Fibroblast of mammary gland (primary cell): ENCODE data around the gene METTL17.
"Not testable (repeated sequence)": the region's sequence is repeated elsewhere in the genome, so short reads cannot be mapped to it uniquely, and the experiment has no call there.

Source experiments
- DNase-seq: peaks from one replicate; pipeline ENCODE4 v3.0.0-alpha.2; 2010; ENCODE audit warnings: low read depth
- H3K4me3 ChIP-seq: 2 replicates; pipeline ENCODE4 v1.5.1; 2011; ENCODE audit warnings: low read depth, mild to moderate bottlenecking, low read length, moderate library complexity; ENCODE audit not compliant: control insufficient read depth
- TF ChIP-seq, protein P1 (sequence below): conservative IDR thresholded peaks from 2 replicates; pipeline ENCODE4 v1.5.1; 2011; ENCODE audit warnings: low read depth, low read length, inconsistent platforms; ENCODE audit not compliant: control insufficient read depth, insufficient read depth

Gene METTL17

DNA sequence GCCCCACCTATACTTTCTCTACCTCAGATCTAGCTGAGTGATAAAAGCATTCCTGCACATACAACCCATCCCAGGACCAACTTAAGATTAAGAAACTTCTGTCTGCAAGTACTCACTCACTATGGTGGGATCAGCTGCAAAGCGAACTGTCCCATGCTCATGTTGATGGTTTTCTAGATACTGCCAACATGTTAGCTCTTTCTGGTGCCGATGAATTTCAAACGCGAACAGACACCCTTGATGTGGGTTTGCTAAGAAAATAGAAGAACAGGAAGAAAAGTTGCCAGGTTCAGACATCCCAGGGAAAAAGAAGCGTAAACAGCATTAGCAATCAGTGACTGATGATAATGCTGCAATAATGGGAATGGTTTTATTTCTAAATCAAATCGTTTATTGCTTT lies 7.8 kb downstream of the METTL17 start:
- DNase-seq: no peak
- H3K4me3 ChIP-seq: no peak overlapping the region
- TF ChIP-seq, protein P1, sequence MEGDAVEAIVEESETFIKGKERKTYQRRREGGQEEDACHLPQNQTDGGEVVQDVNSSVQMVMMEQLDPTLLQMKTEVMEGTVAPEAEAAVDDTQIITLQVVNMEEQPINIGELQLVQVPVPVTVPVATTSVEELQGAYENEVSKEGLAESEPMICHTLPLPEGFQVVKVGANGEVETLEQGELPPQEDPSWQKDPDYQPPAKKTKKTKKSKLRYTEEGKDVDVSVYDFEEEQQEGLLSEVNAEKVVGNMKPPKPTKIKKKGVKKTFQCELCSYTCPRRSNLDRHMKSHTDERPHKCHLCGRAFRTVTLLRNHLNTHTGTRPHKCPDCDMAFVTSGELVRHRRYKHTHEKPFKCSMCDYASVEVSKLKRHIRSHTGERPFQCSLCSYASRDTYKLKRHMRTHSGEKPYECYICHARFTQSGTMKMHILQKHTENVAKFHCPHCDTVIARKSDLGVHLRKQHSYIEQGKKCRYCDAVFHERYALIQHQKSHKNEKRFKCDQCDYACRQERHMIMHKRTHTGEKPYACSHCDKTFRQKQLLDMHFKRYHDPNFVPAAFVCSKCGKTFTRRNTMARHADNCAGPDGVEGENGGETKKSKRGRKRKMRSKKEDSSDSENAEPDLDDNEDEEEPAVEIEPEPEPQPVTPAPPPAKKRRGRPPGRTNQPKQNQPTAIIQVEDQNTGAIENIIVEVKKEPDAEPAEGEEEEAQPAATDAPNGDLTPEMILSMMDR: no peak

DNA sequence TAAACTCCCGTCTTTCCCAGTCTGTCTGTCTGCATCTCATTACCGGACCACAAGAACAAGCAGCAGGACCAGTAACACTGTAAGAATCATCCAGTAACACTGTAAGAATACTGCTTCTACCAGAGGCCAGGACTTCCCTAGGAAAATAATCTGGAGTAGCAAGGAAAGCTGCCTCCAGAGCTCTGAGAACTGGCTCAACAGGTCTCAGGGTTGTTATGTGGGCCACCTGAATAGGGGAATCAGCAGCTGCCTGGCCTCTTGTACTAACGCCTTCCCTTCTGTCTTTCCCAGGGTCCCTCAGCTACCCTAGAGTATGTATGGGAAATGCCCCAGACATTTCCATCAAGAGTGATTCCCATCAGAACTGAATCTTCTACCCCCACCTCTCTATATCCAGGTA lies 8.4 kb downstream of the METTL17 start:
- TF ChIP-seq, protein P1: no peak
- no peak overlapping the region for H3K4me3 ChIP-seq

DNA sequence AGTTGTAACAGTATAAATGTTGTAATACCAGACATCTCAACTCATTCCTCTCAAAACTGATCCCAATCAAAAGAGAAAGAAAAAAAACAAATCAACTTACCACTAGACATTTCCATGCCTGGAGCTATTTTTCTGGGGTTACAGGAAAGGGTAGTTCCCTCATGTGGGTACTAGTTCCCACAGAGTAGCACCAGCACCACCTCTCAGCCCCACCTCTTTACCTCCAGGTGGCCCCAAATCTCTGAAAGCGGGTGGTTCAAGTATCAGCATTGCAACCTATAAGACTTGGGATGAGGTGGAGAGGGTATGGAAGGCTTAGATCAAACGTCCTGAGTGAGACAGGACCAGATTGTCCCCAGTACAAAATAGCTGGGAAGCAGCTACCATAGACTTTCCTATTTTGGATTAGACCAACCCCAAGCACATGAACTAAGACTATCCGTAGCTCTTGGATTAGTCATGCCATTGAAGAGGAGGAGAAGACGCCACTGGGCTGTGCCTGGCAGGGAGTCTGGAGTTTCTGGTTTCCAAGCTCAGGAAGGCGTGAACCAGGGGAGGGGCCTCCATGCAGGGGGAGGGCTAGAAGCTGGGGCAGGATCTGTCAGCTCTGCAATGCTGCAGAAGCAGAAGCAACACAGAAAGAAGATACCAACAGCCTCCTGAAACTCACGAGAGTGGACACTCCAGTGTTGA lies 9.0 kb downstream of the METTL17 start, which contains the start of gene SLC39A2:
SLC39A2 (plus strand) TSS at position 620 of the 693 bp plus-strand sequence. CDS start 154 bp downstream, outside the sequence.
- no peak within 1 kb of the TSS for H3K4me3 ChIP-seq
- TF ChIP-seq, protein P1: no peak
- peak; percentile 80 for DNase-seq

More for the DNA sequence above, 8.4 kb downstream of the METTL17 start:
- DNase-seq: no peak

DNA sequence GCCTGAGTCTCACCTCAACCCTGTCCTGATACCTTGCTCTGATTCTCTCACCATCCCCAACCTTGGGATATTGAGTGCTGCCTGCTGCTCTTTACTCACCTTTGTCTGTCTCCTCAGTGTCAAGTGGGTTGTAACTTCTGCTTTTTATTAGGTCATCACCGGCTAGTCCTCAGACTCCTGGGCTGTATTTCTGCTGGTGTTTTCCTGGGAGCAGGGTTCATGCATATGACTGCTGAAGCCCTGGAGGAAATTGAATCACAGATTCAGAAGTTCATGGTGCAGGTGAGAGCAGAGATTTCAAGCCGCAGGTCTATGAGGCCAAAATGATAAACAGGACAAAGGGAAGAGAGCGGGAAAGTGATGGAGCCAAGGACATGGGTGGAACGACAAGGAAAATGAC lies 9.8 kb downstream of the METTL17 start:
- TF ChIP-seq, protein P1: no peak
- no peak overlapping the region for H3K4me3 ChIP-seq
- no peak for DNase-seq

DNA sequence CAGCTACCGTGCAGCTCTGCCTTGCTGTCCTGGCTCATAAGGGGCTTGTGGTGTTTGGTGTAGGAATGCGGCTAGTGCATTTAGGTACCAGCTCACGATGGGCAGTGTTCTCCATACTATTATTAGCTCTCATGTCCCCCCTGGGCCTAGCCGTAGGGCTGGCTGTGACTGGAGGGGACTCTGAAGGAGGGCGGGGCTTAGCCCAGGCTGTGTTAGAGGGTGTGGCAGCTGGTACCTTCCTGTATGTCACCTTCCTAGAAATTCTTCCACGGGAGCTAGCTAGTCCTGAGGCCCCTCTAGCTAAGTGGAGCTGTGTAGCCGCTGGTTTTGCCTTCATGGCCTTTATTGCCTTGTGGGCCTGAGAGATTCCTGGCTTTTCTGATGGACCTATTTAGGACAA lies 11.4 kb downstream of the METTL17 start:
- DNase-seq: no peak
- no peak overlapping the region for H3K4me3 ChIP-seq
- TF ChIP-seq, protein P1: no peak

DNA sequence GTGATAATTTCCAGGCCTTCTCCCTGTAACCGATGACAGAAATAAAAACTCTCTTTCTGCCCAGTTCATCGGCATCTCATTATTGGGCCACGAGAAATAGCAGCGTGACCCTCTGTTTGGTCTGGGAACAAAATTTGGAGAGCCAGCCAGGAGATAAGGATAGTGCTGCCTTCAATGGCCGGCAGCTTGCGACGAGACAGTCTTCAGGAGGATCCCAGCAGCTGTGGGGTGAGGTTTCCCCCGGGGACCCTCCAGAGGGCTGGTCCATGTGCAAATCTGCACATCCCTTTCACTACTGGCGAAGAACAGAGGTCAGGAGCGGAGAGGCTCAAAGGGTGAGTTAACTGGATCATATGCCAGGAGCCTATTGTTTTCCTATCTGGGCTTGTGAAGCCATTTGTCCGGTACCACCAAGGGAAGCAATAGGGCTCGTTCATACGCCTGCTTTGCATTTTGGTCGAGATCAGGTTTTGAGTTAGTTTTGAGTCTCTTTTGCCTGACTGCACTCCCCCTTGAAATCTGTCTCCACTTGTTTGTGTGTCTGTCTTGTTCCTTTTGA lies 14.1 kb downstream of the METTL17 start:
- TF ChIP-seq, protein P1: no peak
- H3K4me3 ChIP-seq: no peak overlapping the region
- DNase-seq: no peak

DNA sequence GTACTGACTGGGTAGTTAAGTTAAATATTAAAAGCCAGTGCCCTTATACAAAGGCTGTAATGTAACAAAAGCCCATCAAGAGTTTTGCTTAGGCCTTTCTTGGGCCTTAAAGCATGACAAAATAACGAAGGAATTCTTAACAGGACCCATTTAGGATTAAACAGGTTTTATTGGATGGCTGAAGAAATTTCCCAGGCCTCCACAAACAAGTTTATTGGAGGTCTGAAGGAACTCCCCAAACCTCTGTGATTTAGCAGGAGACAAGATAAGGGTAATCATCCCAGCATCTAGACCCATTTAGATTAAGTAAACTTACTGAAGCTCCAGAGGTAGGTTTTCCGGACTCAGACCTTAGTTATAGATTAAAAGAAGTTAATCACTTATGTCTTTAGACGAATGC lies 19.9 kb downstream of the METTL17 start:
- not testable (repeated sequence) for H3K4me3 ChIP-seq, DNase-seq
